ENCODE measurements around the gene JKAMP.

The JKAMP gene

DNA sequence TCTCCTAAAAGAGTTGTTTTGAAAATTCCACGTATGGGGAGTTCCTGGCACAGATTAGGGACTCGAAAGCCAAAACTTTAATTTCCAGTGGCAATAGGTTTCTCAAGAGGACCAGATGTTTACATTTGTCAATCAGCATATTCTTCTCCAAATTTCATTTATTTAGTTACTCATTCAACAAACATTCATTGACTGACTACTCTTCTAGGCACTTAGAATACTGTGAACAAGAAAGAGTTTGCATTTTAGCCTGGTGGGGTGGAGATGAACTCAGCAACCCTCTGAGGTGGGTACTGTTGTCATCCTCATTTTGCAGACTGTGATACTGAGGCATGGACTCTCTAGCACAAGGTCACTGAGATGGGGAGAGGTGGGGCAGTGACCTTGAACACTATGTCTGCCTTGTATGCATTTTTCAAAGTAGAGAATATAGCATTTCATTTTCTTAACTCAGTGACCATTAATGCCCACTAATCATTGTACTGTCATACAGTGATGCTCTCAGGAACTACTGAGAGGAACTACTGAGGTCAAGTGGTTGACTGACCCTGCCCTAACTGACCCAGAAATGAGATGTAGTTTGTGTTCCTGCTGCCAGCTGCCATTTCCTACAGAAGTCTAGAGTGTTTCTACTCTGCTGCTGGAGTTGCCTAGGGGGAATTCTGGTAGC lies 2.3 kb upstream of the JKAMP start:
- no peak for DNase-seq

DNA sequence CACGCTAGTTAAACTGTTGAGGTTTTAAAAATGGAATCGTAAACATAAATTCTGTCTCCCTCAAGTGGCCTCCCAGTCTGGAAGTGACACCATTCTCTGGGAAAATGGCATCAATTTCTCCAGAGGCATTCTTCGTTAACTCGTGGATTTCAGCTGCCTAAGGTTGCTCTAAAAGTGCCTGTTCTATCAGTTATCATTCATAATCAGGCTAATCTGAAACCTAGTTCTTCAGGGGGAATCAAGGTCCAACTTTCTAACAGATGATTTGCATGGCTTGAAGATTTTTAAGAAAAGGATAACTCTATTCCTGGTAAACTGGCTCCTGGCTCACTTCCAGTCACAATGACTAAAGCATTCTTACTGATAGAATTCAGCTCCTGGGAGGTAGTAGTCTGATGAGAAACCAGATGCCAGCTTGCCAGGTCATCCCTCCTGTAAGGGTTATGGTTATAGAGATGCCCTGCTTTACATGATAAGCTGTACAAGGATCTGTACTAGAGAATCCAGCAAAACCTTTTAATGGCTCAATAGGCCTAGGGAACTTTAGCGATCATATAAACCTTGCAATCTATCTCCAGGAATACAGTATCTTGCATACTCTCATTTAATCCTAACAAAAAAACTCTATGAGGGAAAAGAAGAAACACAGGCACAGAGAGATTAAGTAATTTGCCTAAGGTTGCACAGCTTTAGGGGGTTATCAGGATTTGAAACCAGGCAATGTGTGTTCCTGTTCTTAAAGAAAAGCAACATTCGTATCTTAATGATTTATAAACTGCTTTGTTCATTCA lies 1.6 kb upstream of the JKAMP start:
- DNase-seq = peak; percentile 9

DNA sequence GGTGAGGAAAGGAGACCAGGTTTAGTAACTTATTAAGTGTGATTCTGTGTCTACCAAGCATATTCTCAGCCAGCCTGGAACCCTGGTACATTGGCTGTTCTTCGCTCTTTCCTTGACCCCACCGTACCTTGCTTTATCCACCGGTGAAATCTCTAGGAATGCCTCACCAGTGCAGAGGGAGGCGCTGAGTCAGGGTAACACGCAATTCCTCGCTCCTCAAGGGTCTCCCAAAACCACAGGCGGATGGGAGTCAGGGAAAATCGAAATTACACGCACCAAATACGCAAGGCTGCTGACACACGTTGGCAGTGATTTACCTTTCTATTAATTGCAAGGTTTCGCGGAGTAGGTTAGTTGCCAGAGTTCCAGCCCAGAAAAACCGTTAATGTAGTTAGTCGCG lies 954 bp upstream of the JKAMP start:
- no peak for DNase-seq

DNA sequence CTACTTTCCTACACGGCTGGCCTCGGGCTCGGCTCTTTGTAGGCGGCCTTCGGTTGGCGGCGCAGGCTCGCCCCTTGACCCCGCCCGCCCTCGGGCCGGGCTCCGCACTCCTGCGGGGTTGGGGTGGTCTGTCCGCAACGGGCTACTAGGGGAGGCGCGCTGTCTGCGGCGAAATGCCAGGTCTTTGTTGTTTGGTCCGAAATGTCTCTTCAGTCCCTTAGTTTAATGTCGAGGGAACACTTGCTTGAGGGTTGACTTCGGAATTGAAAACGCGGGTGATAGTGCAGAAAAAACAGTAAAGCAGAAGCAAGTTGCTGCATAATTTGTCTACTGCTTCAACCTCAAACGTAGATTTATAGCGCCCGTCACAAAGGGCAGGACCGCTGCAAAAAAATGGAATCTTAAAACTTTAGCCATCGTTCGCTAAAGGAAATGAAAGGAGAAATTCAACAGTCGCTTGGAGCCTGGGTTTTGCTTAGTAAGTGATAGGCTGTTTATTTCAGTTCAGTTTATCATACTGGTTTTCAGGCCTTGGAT lies 390 bp downstream of the JKAMP start:
- no peak for DNase-seq

DNA sequence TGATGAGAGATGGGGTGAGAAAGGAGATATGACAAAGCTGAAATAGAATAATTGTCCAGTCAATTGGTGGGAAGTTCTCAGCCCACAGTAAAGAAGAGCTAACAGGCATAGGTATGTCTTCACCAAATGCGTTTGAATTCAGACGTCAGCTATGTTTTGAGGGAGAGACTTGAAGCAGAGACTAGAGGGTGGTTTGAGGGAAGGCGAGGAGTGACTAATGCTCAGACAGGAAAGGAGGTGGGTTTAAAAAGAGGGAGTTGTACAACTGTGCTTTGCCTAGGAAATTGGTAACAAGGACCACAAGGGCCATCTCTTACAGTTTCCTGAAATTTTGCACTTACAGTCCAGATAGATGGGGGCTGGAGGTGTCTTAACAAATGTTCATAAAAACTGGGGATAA lies 6.4 kb downstream of the JKAMP start:
- DNase-seq = no peak

DNA sequence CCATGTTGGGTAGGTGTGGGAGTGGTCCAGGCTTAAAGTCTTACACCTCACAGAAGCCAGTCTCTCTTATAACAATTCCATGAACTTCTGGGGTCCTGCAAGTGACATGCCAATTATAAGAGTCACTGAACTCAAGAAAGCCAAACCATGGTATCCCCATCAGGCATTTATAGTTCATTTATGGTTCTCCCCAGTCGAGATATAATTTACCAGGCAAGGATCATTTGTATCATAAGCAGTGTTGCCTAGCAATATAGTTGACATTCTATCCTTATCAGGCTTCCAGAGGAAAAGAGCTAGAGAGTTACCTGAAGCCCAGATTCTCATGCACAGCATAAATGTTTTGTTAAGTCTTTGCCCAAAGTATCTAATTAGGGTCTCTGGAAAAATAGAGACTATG lies 8.1 kb downstream of the JKAMP start:
- DNase-seq = no peak

DNA sequence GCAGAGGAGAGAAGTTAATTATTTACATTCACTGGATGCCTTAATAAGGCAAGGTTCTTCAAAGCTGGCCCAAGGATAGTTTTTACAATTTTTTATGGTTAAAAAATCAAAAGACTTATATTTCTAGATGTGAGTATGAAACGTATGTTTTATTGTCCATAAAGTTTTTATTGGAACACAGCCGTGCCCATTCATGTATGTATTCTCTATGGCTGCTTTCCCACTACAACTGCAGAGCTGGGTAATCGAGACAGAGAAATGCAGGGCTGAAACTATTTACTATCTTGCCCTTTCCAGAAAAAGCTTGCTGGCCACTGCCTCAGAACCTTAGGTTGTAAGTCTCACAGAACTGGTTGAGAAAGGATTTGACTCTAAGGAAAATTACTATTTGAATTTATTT lies 16.4 kb downstream of the JKAMP start:
- no peak for DNase-seq

DNA sequence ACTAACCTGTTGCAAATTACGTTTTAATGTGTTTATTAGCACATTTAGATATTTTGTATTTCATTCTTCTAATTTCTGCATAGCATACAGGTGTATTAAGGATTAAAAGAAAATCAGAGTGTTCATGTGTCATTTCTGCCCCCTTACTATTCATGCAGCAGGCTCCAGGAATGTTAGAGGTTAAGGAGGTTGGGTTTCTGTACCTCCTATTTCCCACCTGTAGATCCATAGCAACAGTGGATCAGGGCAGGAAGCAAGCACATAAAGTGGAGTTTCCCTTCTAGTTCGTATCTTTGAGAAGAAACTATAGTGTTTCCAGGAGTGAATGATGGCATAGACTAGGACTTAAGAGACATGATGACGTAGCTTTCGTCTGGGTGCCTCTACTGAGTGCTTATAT lies 18.9 kb downstream of the JKAMP start:
- DNase-seq = no peak

DNA sequence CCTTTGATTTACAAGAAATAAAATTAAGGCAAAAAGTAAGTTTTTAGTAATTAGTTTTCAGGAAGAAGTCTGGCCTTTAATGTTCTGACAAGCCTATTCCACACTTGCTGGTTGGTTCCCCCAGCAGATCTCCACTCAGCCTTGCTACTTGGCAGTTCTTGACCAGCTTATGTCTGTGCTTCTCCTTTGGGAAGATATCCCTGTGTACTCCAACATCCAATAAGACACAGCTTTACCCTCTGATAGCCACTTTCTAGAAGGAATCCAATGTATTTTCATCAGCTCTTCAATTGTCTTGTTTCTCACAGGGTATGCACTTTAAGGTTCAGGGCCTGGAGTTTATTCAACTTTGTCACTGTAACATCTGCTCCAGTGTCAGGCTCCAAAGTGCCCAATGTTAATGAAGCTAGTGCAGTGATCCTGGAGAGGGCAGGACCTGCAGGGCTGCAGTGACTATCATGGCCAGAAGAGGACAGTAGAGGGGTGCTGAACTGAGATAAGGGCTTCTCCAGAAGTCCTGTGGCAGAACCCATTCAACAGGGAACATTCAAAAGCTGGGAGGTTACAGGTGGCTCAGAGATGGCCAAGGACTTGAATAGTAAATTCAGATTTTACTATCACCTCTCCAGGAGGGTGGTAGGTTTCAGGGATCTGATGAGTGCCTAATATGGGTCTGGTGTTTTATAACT lies 22.9 kb downstream of the JKAMP start:
- DNase-seq = peak; percentile 60

DNA sequence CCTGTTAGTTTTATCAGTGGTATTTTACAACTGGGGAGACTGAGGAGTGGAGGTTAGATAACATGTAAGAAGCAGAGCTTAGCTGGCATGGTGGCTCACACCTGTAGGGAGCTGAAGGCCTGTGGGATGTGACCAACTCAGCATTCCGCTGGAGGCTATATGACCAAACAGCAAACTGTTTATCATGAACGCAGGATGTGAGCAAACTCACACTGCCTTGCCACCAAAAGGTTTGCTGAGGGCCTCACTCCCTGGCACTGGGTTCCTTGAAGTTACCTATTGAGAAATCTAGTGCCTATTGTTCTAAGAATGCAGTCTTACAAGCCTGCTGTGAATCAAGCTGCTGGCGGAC lies 23.4 kb downstream of the JKAMP start:
- DNase-seq = no peak

DNA sequence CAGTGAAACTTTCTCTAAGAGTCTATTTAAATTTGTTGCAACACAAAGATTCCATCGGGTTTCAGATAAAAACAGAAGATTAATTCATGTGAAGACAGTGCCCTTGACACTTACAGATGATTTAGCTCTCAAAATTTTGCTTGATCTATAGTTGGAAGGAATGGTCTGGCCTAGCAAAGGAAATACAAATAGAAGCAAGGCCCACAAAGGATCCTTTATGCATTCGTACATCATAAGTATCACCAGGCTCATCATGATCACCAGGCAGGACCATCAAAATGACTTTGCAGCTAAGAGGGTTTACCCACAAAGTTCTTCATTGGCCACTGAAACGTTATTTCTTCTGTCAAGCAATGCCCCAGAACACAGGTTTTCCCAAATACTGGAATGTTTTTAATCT lies 24.8 kb downstream of the JKAMP start:
- no peak for DNase-seq

DNA sequence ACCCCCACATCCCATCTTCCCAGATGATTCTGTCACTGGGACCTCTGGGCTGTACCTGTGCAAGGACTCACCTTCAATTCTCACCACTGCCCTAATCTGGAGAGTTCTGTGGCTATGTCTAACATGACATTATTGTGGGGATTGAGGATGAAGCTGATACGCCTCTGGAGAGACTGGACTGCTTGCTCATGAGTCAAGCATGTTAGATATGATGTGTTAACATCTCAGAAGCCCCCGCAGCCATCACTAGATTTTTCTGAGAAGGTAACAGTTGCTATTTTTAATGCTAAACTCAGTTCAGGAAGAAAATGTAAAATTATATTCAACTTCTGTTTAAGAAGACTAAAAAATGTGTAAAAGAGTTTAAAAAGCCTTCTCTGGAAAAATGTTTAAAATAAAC lies 25.7 kb downstream of the JKAMP start:
- no peak for DNase-seq

DNA sequence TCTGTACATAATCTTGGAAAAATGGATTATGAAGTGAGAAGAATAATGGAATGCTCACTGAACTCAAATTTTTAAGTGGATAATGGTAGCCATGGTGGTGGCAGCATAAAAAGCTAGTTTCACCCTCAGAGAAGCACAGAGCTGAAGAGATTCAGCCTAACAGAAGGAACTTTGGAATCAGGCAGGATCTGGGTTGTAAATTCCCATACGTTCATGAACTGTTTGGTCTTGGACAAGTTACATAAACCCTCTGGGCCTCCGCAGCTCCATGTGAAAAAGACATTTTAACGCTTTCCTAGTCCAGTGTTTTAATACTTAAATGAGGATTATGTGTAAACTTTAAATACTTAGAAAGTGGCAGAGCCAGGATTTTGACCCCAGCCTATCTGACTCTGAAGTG lies 26.6 kb downstream of the JKAMP start:
- no peak for DNase-seq

DNA sequence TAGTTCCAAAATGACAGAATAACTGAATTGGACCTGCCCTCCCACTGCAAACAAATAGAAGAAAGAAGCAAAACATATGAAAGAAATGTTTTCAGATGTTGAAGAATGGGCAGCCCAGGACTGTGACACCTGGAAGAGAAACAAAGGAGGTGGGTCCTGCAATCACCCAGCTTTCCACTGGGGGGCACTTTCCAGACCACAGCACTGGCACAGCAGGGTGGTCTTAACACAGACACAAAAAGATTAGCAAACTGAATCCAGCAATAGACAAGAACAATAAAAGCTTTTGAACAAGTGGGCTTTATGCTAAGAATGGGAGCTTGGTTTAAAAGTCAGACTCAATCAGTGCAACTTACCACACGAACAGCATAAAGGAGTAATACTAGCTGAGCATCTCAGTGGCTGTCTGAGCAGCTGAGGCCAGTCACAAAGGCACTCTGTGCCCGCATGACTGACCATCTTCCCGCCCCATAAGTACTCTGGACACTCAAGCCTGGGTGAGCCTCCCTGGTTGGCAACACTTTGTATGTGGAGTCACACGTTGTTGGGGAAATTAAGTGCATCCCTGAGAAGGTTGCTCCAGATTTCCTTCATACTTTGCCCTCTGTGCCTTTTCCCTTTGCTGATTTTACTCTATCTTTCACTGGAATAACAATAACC lies 27.7 kb downstream of the JKAMP start:
- DNase-seq = peak; percentile 19

DNA sequence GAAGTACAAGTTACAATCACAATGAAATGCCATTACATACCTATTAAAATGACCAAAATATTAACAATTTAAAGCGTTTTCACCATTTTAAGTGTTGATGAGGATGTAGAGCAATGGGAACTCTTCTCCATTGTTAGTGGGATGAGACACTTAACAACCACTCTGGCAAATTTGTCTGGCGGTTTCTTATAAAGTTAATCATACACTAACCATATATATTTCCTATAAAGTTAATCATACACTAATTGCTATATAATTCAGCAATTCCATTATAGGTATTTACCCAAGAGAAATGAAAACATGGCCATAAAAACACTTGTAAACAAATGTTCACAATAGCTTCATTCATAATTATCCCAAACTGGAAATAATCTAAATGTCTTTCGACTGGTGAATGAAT lies 35.9 kb downstream of the JKAMP start:
- no peak for DNase-seq

DNA sequence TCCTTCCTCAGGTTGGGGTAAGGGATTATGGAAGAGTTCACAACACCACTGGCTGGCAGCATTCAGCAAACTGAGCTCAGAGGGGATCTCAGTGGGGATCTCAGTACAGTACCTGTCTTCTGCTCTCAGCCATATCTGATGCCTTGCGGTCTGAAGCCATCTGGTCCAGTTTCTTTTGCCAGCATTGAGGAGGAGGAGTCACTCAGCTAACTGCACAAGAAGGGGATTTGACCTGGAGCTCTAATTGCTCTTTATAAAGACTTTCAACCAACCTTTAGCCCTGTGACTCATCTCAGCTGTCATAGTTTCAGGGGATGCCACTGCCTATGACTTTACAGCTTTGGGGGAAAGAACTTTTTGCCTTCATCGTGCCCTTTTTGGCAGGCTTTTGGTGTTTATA lies 44.9 kb downstream of the JKAMP start:
- no peak for DNase-seq

DNA sequence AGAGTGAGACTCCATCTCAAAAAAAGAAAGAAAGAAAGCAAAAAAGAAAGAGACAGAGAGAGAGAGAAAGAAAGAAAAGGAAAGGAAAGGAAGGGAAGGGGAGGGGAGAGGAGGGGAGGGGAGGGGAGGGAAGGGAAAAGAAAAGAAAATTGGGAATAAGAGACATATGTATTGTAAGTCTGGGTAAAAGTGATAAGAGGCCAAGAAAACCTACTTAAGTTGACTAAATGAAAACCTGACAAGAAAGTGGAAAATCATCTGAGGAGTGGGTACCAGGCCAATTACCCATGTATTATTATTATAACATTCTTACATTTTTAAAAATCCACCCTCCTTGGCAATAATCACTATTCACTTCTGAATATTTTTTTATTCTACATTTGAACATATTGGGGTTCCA lies 46.0 kb downstream of the JKAMP start:
- no peak for DNase-seq

DNA sequence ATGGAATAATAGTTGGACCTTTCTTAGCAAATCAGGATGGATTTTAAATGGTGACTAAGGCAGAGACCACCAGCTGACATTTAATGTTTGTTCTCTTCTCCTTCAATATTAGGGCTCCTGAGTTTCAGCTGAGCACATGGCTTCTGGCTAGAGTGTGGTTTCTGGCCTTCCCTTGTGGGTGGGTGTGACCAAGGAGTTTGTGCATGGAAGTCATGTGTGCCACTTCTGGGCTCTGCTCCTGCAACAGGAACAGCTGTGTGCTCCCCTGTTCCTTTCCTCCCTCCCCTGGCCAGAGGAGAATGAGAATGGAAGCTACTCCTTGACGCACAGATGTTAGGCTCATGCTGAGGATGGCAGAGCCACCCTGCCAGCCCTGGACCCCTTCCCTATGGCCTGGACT lies 48.1 kb downstream of the JKAMP start:
- no peak for DNase-seq

DNA sequence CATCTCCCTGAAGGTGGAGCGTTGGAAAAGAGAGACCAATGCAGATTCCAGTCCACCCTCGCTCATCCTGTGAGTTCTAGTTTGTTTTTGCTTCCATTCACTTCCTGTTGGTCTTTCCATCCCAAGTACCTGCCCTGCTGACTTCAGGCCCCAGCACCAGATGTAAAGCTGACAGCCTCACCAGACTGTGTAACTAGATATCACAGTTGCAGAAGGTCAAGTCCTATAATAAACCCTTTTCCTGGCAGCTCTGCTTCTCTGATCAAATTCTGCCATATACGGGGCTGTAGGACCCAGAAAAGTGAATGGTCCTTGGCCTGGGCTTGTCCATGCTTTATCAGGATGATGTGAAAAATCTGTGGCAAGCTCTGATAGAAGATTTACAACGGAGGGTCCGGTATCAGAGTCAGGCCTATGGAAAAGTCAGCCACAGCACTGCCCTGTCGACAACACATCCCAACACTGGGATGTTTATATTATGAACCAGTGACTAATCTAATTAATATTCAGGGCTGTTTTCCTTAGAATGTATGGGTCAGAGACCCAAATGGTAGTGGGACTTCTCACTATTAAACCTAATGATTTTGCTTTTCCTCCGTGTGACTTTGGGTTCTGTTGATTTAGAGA lies 50.2 kb downstream of the JKAMP start:
- no peak for DNase-seq

DNA sequence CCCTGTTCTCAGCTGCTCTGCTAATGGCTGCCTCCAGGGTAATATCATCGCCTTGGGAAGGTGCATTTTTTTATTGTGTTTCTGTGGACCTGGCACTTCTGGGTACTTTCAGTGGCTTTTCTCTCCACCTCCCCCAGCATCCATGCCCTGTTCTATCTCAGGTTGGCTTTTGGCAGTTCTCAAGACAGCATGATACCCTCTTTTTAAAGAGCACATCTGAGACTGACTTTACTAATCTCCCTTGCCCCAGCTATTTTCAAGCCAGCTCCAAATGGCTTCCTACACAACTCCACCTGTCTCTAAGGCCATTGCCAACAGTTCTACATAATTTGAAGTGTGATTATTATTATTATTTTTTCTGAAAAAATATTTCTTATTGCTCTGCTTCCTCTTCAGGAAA lies 53.2 kb downstream of the JKAMP start:
- no peak for DNase-seq

DNA sequence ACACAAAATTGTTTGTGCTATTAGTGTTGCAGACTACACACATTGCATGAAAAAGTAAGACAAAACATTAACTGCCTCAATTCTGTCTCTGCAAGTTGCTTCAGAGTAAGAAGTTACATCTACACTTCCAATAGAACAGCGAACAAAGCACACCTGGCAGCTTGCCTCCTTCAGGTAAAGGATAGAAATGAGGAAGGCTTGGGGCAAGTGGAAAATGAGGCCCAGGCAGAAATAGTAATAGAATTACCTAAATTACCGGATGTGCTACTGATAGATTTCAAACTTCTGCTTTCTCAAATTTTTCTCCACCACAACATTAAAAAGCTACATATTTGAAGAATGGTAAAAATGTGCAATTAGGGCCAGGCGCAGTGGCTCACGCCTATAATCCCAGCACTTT lies 54.6 kb downstream of the JKAMP start:
- DNase-seq = no peak

DNA sequence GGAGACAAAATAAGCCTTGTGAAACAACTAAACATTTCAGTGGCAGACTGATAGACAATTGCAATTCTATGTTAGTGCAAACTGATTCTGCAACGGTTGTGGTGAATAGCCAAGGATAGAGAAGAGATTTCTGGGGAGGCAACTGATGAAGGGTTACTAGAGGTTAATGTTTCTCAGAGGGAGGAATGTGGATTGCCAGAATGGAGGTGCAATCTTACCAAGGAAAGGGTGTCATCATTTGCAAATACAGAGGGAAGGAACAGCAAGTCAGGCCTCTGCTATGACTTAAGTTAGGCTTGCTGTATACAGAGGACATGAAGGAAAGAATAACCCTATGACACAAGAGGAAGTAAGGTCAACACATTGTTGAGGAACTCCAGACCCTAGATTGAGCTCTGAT lies 56.5 kb downstream of the JKAMP start:
- no peak for DNase-seq

DNA sequence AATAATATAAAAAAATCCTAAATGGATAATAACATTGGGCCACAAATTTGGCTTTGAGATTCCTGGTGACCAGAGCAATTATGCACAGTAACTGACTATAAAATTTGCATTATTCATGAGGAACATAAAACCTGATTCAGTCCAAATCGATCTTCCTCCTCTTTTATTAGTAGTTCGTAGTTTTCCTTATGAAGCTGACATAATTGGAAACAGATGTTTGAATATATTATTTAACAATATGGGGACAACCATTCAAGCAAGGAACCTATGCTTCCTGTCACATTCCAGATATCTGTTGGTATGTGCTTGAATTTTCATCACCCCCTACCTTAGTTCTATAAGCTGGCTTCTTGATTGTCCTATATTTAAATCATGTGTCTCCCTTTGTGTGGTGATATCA lies 57.4 kb downstream of the JKAMP start:
- DNase-seq = no peak

All from activated CD4-positive, alpha-beta T cell treated with anti-CD3 and anti-CD28 coated beads, Interleukin-2, Interleukin-6, amounts not matched to agents 100 ng/mL and 50 ng/mL, durations not matched to agents 16 hours and 8 hours (primary cell).